SK-N-MC (cell line): ENCODE results near the gene TPMT.

Experiments used
- EZH2 ChIP-seq: fragments of 200-600 bp; sonication (generic); IDR thresholded peaks from one replicate; pipeline ENCODE4 v1.6.1; 2017; ENCODE audit warnings: antibody characterized with exemption
- POLR2AphosphoS5 ChIP-seq: IDR thresholded peaks from 2 replicates; pipeline ENCODE4 v1.6.1; 2012; ENCODE audit warnings: mild to moderate bottlenecking, low read depth, low read length, borderline replicate concordance

DNA sequence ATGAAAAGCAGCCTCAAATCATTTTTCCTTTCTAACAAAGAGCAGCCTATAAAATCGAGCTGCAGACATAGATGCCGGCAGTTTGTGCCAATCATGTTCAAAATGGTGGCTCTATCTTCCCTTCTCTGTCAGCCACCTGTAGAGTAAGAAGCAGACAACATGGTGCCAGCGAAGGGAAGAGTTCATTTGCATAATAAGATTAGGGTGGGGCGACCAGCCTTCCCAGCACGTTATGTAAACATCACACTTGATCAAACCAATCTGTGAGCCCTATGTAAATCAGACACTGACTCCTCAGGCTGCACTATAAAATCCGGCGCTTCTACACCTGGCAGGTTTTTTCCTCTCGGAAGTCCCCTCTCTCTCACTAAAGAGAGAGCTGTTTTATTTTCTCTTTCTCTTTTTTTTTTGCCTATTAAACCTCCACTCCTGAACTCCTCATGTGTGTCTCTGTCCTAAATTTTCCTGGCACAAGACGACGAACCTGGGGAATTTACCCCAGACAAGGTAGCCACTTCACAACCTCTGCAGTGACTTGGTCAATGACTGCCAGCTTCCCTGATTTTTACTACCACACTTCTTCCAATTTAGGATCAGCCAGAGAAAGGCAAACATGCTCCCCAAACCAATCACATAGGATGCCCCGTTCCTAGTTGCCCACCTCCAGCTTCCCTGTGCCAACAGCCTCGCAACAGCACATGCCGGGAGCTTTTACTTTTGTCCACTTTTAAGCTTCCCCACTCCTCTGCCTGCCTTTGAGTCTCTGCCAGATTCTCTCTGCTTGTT lies 12.9 kb downstream of the TPMT start:
- TF ChIP-seq EZH2, result no peak
- TF ChIP-seq POLR2AphosphoS5, result no peak
